HepG2 (cell line): ENCODE data around the gene SURF6. TPM values are rescaled to one million over a fixed set of nuclear protein-coding genes. Genes with fewer than 3 reads are reported as not detected.
"Not testable (repeated sequence)": the region's sequence is repeated elsewhere in the genome, so short reads cannot be mapped to it uniquely, and the experiment has no call there.

Experiments
- ATAC-seq: fragments of 200-7000 bp; cut with Tn5 transposase; 3 replicates; pipeline ENCODE4 v1.9.1; 2020; ENCODE audit warnings: mild to moderate bottlenecking, moderate library complexity
- BruUV-seq: library from RNA; stranded (reverse); fragments of 400-500 nt; replicated peaks from 2 replicates; lab custom pipeline; 2021; lab: Mats Ljungman, UMichigan
- CTCF ChIA-PET: fragments of 300-600 bp; formaldehyde crosslinking; extraction: SDS; loops from one replicate; lab custom pipeline; 2021; ENCODE audit warnings: low total read pairs, inconsistent platforms, low intra/inter-chr PET ratio; lab: Yijun Ruan, JAX
- POLR2A ChIA-PET: fragments of 350-600 bp; sonication (Branson Sonifier 250); formaldehyde crosslinking; loops from one replicate; lab custom pipeline; 2020; ENCODE audit warnings: antibody characterized with exemption, inconsistent platforms; lab: Yijun Ruan, JAX
- DNase-seq: peaks from one replicate; pipeline ENCODE4 v3.0.0-alpha.2; 2015; ENCODE audit warnings: low spot score
- FAIRE-seq: peaks from 3 replicates; lab custom pipeline; 2011; peaks lifted over from hg19 to GRCh38; lab: Jason Lieb, UNC
- H2AFZ ChIP-seq: one replicate; pipeline ENCODE4 v1.6.1; 2011; ENCODE audit warnings: low read length, inconsistent platforms
- H3K27ac ChIP-seq: fragments of 300-600 bp; 3 replicates; pipeline ENCODE4 v1.8.0; 2011; ENCODE audit warnings: mixed run types, mild to moderate bottlenecking, mixed read lengths, low read length, inconsistent platforms; ENCODE audit not compliant: insufficient read depth; ENCODE audit errors: extremely low read length
- H3K27me3 ChIP-seq, 2 experiments: fragments of 200-600 bp in 1 of 2; 2 replicates in 1 of 2; 3 replicates in 1 of 2; pipeline versions ENCODE4 v1.6.0 to v1.8.0; 2011; ENCODE audit warnings: low read length in 2 of 2, mild to moderate bottlenecking in 2 of 2, moderate library complexity in 2 of 2, inconsistent platforms in 1 of 2; ENCODE audit not compliant: insufficient read depth in 2 of 2, control insufficient read depth in 1 of 2
- H3K36me3 ChIP-seq, 2 experiments: fragments of 200-600 bp in 1 of 2; replicated peaks in 1 of 2; 2 replicates in 1 of 2; 3 replicates in 1 of 2; pipeline versions ENCODE4 v1.5.1 to v1.8.0; 2011; ENCODE audit warnings: low read length in 2 of 2, inconsistent platforms in 1 of 2; ENCODE audit not compliant: insufficient read depth in 2 of 2, control insufficient read depth in 1 of 2
- H3K4me1 ChIP-seq: 2 replicates; pipeline ENCODE4 v1.5.1; 2012; ENCODE audit warnings: low read length, inconsistent platforms; ENCODE audit not compliant: insufficient read depth
- H3K4me2 ChIP-seq: 2 replicates; pipeline ENCODE4 v1.6.0; 2011; ENCODE audit warnings: low read depth, low read length, inconsistent platforms
- H3K4me3 ChIP-seq, 3 experiments: fragments of 200-600 bp in 1 of 3; sonication (generic), shearing (Covaris generic) in 1 of 3; replicated peaks in 1 of 3; 2 replicates each; pipeline ENCODE4 v1.5.1; 2011 to 2016; ENCODE audit warnings: low read length in 3 of 3, inconsistent platforms in 2 of 3, low read depth in 2 of 3, mild to moderate bottlenecking in 2 of 3, control low read depth in 1 of 3, mixed read lengths in 1 of 3; ENCODE audit not compliant: insufficient read depth in 1 of 3
- H3K79me2 ChIP-seq: one replicate; pipeline ENCODE4 v1.6.1; 2011; ENCODE audit warnings: low read length, inconsistent platforms; ENCODE audit not compliant: insufficient read depth
- H3K9ac ChIP-seq: 2 replicates; pipeline ENCODE4 v1.6.0; 2011; ENCODE audit warnings: mild to moderate bottlenecking, low read depth, low read length, inconsistent platforms; ENCODE audit not compliant: insufficient read depth
- H3K9me3 ChIP-seq: 2 replicates; pipeline ENCODE4 v1.5.1; 2012; ENCODE audit warnings: mild to moderate bottlenecking, low read length
- H4K20me1 ChIP-seq: 2 replicates; pipeline ENCODE4 v1.6.0; 2011; ENCODE audit warnings: inconsistent platforms, mild to moderate bottlenecking, low read length, moderate library complexity; ENCODE audit not compliant: insufficient read depth
- CENPX ChIP-seq: sonication (generic); formaldehyde crosslinking; IDR thresholded peaks from 2 replicates; pipeline ENCODE4 v1.9.0; 2021; ENCODE audit warnings: mild to moderate bottlenecking, missing genetic modification reagents, moderate library complexity
- FOSL2 ChIP-seq: sonication (generic); formaldehyde crosslinking; IDR thresholded peaks from 2 replicates; pipeline ENCODE4 v1.4.0; 2020; ENCODE audit warnings: missing genetic modification reagents
- KDM1A ChIP-seq: IDR thresholded peaks from 2 replicates; pipeline ENCODE4 v1.6.1; 2016; ENCODE audit warnings: missing compliant biosample characterization
- RAD21 ChIP-seq: fragments of 450-650 bp; formaldehyde crosslinking; IDR thresholded peaks from 2 replicates; pipeline ENCODE4 v1.5.0; 2020; ENCODE audit warnings: mild to moderate bottlenecking
- ZNF546 ChIP-seq: sonication (generic); formaldehyde crosslinking; conservative IDR thresholded peaks from 2 replicates; pipeline ENCODE4 v1.8.1; 2023; ENCODE audit warnings: mild to moderate bottlenecking, missing genetic modification reagents
- ZNF768 ChIP-seq: sonication (generic); formaldehyde crosslinking; IDR thresholded peaks from 2 replicates; pipeline ENCODE4 v1.4.0; 2020; ENCODE audit warnings: missing genetic modification reagents
- WGBS: methylation state at CpG from one replicate; pipeline ENCODE4 v1.1.6; 2017; ENCODE audit warnings: low lambda C conversion rate; 5-methylcytosine and 5-hydroxymethylcytosine counted together
- in situ Hi-C: cut with HindIII; loops from 2 replicates; pipeline ENCODE4 v1.10.0; 2017; ENCODE audit warnings: low pct_unique_long_range_greater_than_20kb; ENCODE audit not compliant: extremely low pct_ligation_motif_present
- intact Hi-C: fragments of 100-400 bp; cut with micrococcal nuclease; formaldehyde crosslinking; loops from one replicate; pipeline ENCODE4 v1.10.0; 2022; ENCODE audit not compliant: unreplicated experiment
- polyA plus RNA-seq, 8 experiments: library from polyadenylated mRNA; depleted of rRNA in 3 of 8; stranded (reverse) in 7 of 8; unstranded in 1 of 8; fragments of >200 nt; fragmentation: Illumina TruSeq in 4 of 8; extraction: Trizol in 4 of 8; gene quantifications; 2 replicates each; pipeline versions ENCODE4 v1.2.1 to v1.2.3, GENCODE V29; 2011 to 2016; ENCODE audit warnings: low read depth in 4 of 8, missing spikeins in 1 of 8, mixed read lengths in 1 of 8; ENCODE audit not compliant: insufficient read depth in 1 of 8
- total RNA-seq, 5 experiments: library from RNA; depleted of rRNA; stranded (reverse); fragments of >200 nt; fragmentation: Illumina TruSeq; extraction: Trizol; gene quantifications; 2 replicates each; pipeline ENCODE4 v1.2.3, GENCODE V29; 2016; ENCODE audit warnings: low read depth in 1 of 5
- TF ChIP-seq, protein P1 (sequence below), 2 experiments: fragments of 450-650 bp in 1 of 2; sonication (generic) in 1 of 2; formaldehyde crosslinking; IDR thresholded peaks; 2 replicates each; pipeline versions ENCODE4 v1.5.0 to v1.8.0; 2020 to 2022; ENCODE audit warnings: mild to moderate bottlenecking in 1 of 2, missing genetic modification reagents in 1 of 2

Gene SURF6
- total and polyA plus RNA-seq, 2 of the 13 experiments (the other 11 are each of a cell fraction or from before 2014, with no cell fraction given) = 5.9 to 14.7 TPM

DNA sequence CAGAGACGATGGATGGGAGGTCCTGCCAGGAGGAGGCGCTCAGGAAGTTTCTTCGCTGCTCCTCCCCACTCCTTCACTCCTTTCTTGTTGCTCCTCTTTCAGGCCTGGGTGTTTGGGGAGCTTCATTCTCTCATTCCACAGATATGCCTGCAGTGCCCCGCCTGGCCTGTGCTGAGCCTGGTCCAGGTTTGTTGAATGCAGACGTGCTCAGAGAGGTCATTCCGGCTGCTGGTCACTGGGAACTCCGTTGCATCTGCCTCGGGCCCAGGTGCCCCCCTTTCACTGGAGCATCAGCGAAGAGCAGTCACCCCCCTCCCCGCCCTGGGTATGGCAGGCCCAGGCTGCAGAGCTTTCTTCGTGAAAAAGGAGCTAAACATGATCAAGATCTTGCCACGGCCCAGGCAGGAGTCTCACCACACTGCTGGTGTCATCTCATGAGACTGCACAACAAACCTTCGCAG lies 15.5 kb downstream of the SURF6 start:
- no peak overlapping the region for H3K27ac ChIP-seq
- H4K20me1 ChIP-seq = no peaks in the 10 kb centered on the region
- no peak overlapping the region for H3K4me3 ChIP-seq
- FAIRE-seq (no peak), DNase-seq (no peak), ATAC-seq (peak; percentile 51)
- peaks cover 9% of the 10 kb centered on the region; the same call in 1 of the 2 replicates for H3K9me3 ChIP-seq
- POLR2A ChIA-PET = interaction anchor here (1.2 kb wide), 1 partner anchor 10 kb away, joined by 3 read pairs; no protein-coding TSS in a partner anchor
- H3K4me2 ChIP-seq = no peak overlapping the region
- no peaks in the 10 kb centered on the region for H3K79me2 ChIP-seq
- no peak for TF ChIP-seq RAD21 (CRISPR knock-in tag)
- TF ChIP-seq FOSL2 (CRISPR knock-in tag) = no peak
- TF ChIP-seq ZNF768 (CRISPR knock-in tag) = peak; percentile 71; the same call in 1 of the 2 replicates
- TF ChIP-seq, protein P1, sequence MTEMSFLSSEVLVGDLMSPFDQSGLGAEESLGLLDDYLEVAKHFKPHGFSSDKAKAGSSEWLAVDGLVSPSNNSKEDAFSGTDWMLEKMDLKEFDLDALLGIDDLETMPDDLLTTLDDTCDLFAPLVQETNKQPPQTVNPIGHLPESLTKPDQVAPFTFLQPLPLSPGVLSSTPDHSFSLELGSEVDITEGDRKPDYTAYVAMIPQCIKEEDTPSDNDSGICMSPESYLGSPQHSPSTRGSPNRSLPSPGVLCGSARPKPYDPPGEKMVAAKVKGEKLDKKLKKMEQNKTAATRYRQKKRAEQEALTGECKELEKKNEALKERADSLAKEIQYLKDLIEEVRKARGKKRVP (CRISPR knock-in tag; IDR thresholded peaks at IDR 0.05) = no peak
- TF ChIP-seq CENPX (CRISPR knock-in tag) = no peak
- TF ChIP-seq KDM1A (CRISPR knock-in tag) = no peak
- TF ChIP-seq ZNF546 (CRISPR knock-in tag) = no peak
- CTCF ChIA-PET = no interaction called here
- BruUV-seq = no TSS peak
- no peak overlapping the region for H2AFZ ChIP-seq
- no peak overlapping the region for H3K9ac ChIP-seq
- no peaks in the 10 kb centered on the region for H3K4me1 ChIP-seq
- in situ Hi-C loops (loop anchor here (10.0 kb wide), 1 partner anchor 76 kb away; no protein-coding TSS in a partner anchor), intact Hi-C loops (no loop called here)
- peaks cover 1 to 2% of the 10 kb centered on the region in 2 experiments; a peak in 1 of 5 replicates for H3K27me3 ChIP-seq
- no peaks in the 10 kb centered on the region for H3K36me3 ChIP-seq
- WGBS = 55% methylated on average over 8 of the region's 13 CpGs

DNA sequence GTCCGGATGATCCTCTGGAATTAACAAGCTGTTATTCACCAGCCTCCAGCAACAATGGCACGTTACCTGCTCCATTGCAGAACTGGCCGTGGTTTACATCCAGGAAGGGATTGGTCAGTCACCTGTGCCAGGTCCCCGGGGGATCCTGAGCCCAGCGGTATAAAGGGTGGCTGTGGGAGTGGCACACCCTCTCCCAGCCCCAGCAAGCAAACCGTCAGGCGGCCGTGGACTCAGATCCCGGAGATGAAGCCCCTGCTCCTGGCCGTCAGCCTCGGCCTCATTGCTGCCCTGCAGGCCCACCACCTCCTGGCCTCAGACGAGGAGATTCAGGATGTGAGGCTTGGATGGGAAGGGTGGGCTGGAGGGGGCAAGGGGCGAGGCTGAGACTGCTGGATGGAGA lies 18.4 kb downstream of the SURF6 start:
- CTCF ChIA-PET, BruUV-seq, H2AFZ ChIP-seq, in situ Hi-C loops, DNase-seq, ATAC-seq, H3K36me3 ChIP-seq, POLR2A ChIA-PET, H3K27me3 ChIP-seq, intact Hi-C loops, H4K20me1 ChIP-seq, H3K4me2 ChIP-seq, H3K9me3 ChIP-seq, FAIRE-seq, H3K9ac ChIP-seq, H3K4me3 ChIP-seq, H3K79me2 ChIP-seq, H3K4me1 ChIP-seq, H3K27ac ChIP-seq: not testable (repeated sequence)
- WGBS = 10% methylated on average over 7 of the region's 13 CpGs
